Upper lobe of left lung (tissue), 6 donors: ENCODE measurements around the gene ENPP3. TPM values are rescaled to one million over a fixed set of nuclear protein-coding genes. Genes with fewer than 3 reads are reported as not detected.

ENCODE experiments used
- ATAC-seq, 2 donors: fragments of 200-7000 bp; cut with Tn5 transposase; one replicate each; pipeline ENCODE4 v1.9.1; 2022; ENCODE audit warnings: mild to moderate bottlenecking in 2 of 2, moderate library complexity in 2 of 2; ENCODE audit not compliant: low FRiP score in 2 of 2
- DNase-seq, 2 donors: peaks; one replicate each; pipeline ENCODE4 v3.0.0-alpha.2; 2019 to 2020
- H3K27ac ChIP-seq, 4 donors: fragments of 200-600 bp; sonication (generic); one replicate each; pipeline ENCODE4 v1.5.1; 2016 to 2019
- H3K27me3 ChIP-seq, 4 donors: fragments of 200-600 bp; sonication (generic); one replicate each; pipeline ENCODE4 v1.5.1; 2017 to 2019
- H3K36me3 ChIP-seq, 4 donors: fragments of 200-600 bp; sonication (generic); one replicate each; pipeline ENCODE4 v1.5.1; 2016 to 2019
- H3K4me1 ChIP-seq, 4 donors: fragments of 200-600 bp; sonication (generic); one replicate each; pipeline ENCODE4 v1.5.1; 2018 to 2019
- H3K4me3 ChIP-seq, 4 donors: fragments of 200-600 bp; sonication (generic); one replicate each; pipeline ENCODE4 v1.5.1; 2017 to 2019; ENCODE audit warnings: mild to moderate bottlenecking in 2 of 4, moderate library complexity in 1 of 4
- H3K9me3 ChIP-seq, 4 donors: fragments of 200-600 bp; sonication (generic); one replicate each; pipeline ENCODE4 v1.5.1; 2018 to 2019
- EP300 ChIP-seq, 4 donors: sonication (generic); formaldehyde crosslinking; IDR thresholded peaks; one replicate each; pipeline ENCODE4 v1.5.1; 2017; ENCODE audit warnings: antibody characterized with exemption in 4 of 4, control low read depth in 2 of 4
- POLR2A ChIP-seq, 4 donors: fragments of 450-650 bp; IDR thresholded peaks; one replicate each; pipeline ENCODE4 v1.5.1; 2016 to 2017; ENCODE audit warnings: antibody characterized with exemption in 4 of 4, mild to moderate bottlenecking in 2 of 4
- POLR2AphosphoS5 ChIP-seq, 2 donors: sonication (generic); formaldehyde crosslinking; IDR thresholded peaks; one replicate each; pipeline ENCODE4 v1.5.1; 2017; ENCODE audit warnings: antibody characterized with exemption in 2 of 2
- WGBS, 2 donors: methylation state at CpG; one replicate each; pipeline ENCODE4 v1.1.5; 2017 to 2018; 5-methylcytosine and 5-hydroxymethylcytosine counted together
- total RNA-seq, 6 donors: library from RNA; depleted of rRNA in 4 of 6; stranded (reverse); fragments of >200 nt in 4 of 6; gene quantifications; one replicate each; pipeline versions ENCODE4 v1.1.0 to v1.2.1, GENCODE V29; 2016 to 2021
- TF ChIP-seq, protein P1 (sequence below), 6 experiments: fragments of 450-650 bp in 4 of 6; fragments of 200-600 bp in 2 of 6; sonication (generic) in 2 of 6; IDR thresholded peaks; one replicate each; pipeline ENCODE4 v1.5.1; 2016 to 2019; ENCODE audit warnings: antibody characterized with exemption in 6 of 6
- donor health status: DM: no; HTN: no; CAD: no; lungs with moderate emphysema.
- donor health status: DM: no; HTN: yes; CAD: no; lungs with severe emphysema.

The ENPP3 gene
- total RNA-seq, 6 donors from 2014 or later = under 0.01 to 2.1 (median 0.39) TPM

DNA sequence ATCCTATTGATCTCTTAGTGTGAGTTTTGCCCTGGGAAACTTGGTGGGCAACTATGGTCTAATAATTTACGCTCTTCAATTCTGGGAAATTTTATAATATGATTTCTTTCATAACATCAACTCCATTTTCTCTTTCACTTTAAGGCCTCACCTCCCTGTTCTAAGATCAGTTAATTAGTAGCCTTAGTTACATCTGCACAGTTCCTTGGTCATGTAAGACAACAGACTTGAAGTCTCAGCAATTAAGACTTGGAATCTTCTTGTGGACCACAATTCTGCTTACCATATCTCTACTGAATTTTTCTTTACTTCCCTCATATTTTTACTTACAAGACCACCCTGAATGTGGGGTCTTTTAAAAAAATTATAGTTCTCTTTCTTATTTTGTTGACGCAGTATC is 8.7 kb downstream of the ENPP3 start:
- H3K27ac ChIP-seq = no peak overlapping the region
- ATAC-seq (no peak), DNase-seq (no peak)
- TF ChIP-seq POLR2A (IDR thresholded peaks at IDR 0.05) (no peak), POLR2AphosphoS5 (IDR thresholded peaks at IDR 0.05) (no peak), EP300 (IDR thresholded peaks at IDR 0.05) (no peak)
- TF ChIP-seq, protein P1, sequence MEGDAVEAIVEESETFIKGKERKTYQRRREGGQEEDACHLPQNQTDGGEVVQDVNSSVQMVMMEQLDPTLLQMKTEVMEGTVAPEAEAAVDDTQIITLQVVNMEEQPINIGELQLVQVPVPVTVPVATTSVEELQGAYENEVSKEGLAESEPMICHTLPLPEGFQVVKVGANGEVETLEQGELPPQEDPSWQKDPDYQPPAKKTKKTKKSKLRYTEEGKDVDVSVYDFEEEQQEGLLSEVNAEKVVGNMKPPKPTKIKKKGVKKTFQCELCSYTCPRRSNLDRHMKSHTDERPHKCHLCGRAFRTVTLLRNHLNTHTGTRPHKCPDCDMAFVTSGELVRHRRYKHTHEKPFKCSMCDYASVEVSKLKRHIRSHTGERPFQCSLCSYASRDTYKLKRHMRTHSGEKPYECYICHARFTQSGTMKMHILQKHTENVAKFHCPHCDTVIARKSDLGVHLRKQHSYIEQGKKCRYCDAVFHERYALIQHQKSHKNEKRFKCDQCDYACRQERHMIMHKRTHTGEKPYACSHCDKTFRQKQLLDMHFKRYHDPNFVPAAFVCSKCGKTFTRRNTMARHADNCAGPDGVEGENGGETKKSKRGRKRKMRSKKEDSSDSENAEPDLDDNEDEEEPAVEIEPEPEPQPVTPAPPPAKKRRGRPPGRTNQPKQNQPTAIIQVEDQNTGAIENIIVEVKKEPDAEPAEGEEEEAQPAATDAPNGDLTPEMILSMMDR (IDR thresholded peaks at IDR 0.05) = no peak
- no peaks in the 10 kb centered on the region for H3K9me3 ChIP-seq
- H3K4me3 ChIP-seq = no peak overlapping the region
- WGBS, 2 donors = 98 to 100% methylated on average over 2 of the region's 2 CpGs
- H3K36me3 ChIP-seq = no peaks in the 10 kb centered on the region
- H3K4me1 ChIP-seq = no peaks in the 10 kb centered on the region
- H3K27me3 ChIP-seq = no peaks in the 10 kb centered on the region

GRCh38 chr6:131646249-131646670 is 9.2 kb downstream of the ENPP3 start:
- H3K4me3 ChIP-seq = no peak overlapping the region
- H3K27me3 ChIP-seq = no peaks in the 10 kb centered on the region
- no peaks in the 10 kb centered on the region for H3K36me3 ChIP-seq
- DNase-seq = no peak
- no peaks in the 10 kb centered on the region for H3K9me3 ChIP-seq
- H3K4me1 ChIP-seq = no peaks in the 10 kb centered on the region
- TF ChIP-seq, protein P1 (IDR thresholded peaks at IDR 0.05) = no peak
- TF ChIP-seq POLR2A (IDR thresholded peaks at IDR 0.05) (no peak), POLR2AphosphoS5 (IDR thresholded peaks at IDR 0.05) (no peak), EP300 (IDR thresholded peaks at IDR 0.05) (no peak)
- no peak overlapping the region for H3K27ac ChIP-seq
- ATAC-seq = no peak

- no peak overlapping the region for H3K27ac ChIP-seq
- H3K36me3 ChIP-seq = no peaks in the 10 kb centered on the region
Observed at GRCh38 chr6:131651782-131652181, 14.7 kb downstream of the ENPP3 start.

GRCh38 chr6:131652472-131652871 is 15.4 kb downstream of the ENPP3 start:
- 58 to 63% methylated on average over 5 of the region's 5 CpGs for WGBS, 2 donors
- DNase-seq (no peak), ATAC-seq (no peak)
- Histone ChIP-seq H3K4me1 (peaks cover 0 to 6% (median 1%) of the 10 kb centered on the region in 4 donors), H3K27me3 (no peaks in the 10 kb centered on the region), H3K9me3 (no peaks in the 10 kb centered on the region), H3K27ac (no peak overlapping the region), H3K4me3 (no peak overlapping the region), H3K36me3 (no peaks in the 10 kb centered on the region)
- TF ChIP-seq POLR2AphosphoS5 (IDR thresholded peaks at IDR 0.05) (no peak), POLR2A (IDR thresholded peaks at IDR 0.05) (no peak), EP300 (IDR thresholded peaks at IDR 0.05) (no peak)
- TF ChIP-seq, protein P1 (IDR thresholded peaks at IDR 0.05) = no peak

More at GRCh38 chr6:131651782-131652181, 14.7 kb downstream of the ENPP3 start:
- no peak for DNase-seq
- no peak overlapping the region for H3K4me3 ChIP-seq
- H3K4me1 ChIP-seq = peaks cover 0 to 6% (median 1%) of the 10 kb centered on the region in 4 donors
- no peaks in the 10 kb centered on the region for H3K9me3 ChIP-seq
- ATAC-seq = no peak
- TF ChIP-seq, protein P1 (IDR thresholded peaks at IDR 0.05) = no peak
- TF ChIP-seq POLR2AphosphoS5 (IDR thresholded peaks at IDR 0.05) = no peak
- TF ChIP-seq EP300 (IDR thresholded peaks at IDR 0.05) = no peak
- no peak for TF ChIP-seq POLR2A (IDR thresholded peaks at IDR 0.05)
- H3K27me3 ChIP-seq = no peaks in the 10 kb centered on the region

GRCh38 chr6:131654326-131654725 is 17.2 kb downstream of the ENPP3 start:
- Histone ChIP-seq H3K36me3 (no peaks in the 10 kb centered on the region), H3K27ac (no peak overlapping the region), H3K9me3 (no peaks in the 10 kb centered on the region), H3K4me1 (peaks cover 0 to 6% (median 1%) of the 10 kb centered on the region in 4 donors), H3K27me3 (no peaks in the 10 kb centered on the region), H3K4me3 (no peak overlapping the region)
- 90 to 95% methylated on average over 3 of the region's 3 CpGs for WGBS, 2 donors
- DNase-seq (no peak), ATAC-seq (no peak)
- TF ChIP-seq EP300 (IDR thresholded peaks at IDR 0.05) (no peak), POLR2A (IDR thresholded peaks at IDR 0.05) (no peak), POLR2AphosphoS5 (IDR thresholded peaks at IDR 0.05) (no peak)
- TF ChIP-seq, protein P1 (IDR thresholded peaks at IDR 0.05) = no peak
